Right cardiac atrium (tissue), 5 donors: ENCODE measurements around the gene GPHN. TPM values are rescaled to one million over a fixed set of nuclear protein-coding genes. Genes with fewer than 3 reads are reported as not detected.

Experiments
- ATAC-seq, 2 donors: fragments of 200-7000 bp; cut with Tn5 transposase; one replicate each; pipeline versions ENCODE4 v1.8.0 to v1.9.1; 2020; ENCODE audit warnings: moderate library complexity in 2 of 2, mild to moderate bottlenecking in 1 of 2
- DNase-seq, 3 donors: peaks; one replicate each; pipeline ENCODE4 v3.0.0-alpha.2; 2020
- H3K27ac ChIP-seq: one replicate; pipeline ENCODE4 v1.5.1; 2013; ENCODE audit warnings: mild to moderate bottlenecking, low read length, control low read depth, moderate library complexity
- H3K27me3 ChIP-seq: one replicate; pipeline ENCODE4 v1.6.1; 2013; ENCODE audit not compliant: control insufficient read depth, insufficient read depth
- H3K4me1 ChIP-seq: one replicate; pipeline ENCODE4 v1.6.1; 2013; ENCODE audit warnings: low read length; ENCODE audit not compliant: control insufficient read depth, insufficient read depth
- H3K4me3 ChIP-seq: one replicate; pipeline ENCODE4 v1.5.1; 2013; ENCODE audit warnings: low read length, control low read depth
- H3K9me3 ChIP-seq: one replicate; pipeline ENCODE4 v1.6.1; 2013; ENCODE audit warnings: low read length; ENCODE audit not compliant: control insufficient read depth
- WGBS: extraction: QIAGEN DNeasy Blood & Tissue Kit; methylation state at CpG from one replicate; pipeline ENCODE4 v1.1.7; 2013; 5-methylcytosine and 5-hydroxymethylcytosine counted together
- intact Hi-C, 4 donors: fragments of 100-400 bp; cut with DNase I; formaldehyde crosslinking; loops; one replicate each; pipeline versions ENCODE4 v1.11.0 to v1.14.0; 2022 to 2023
- polyA plus RNA-seq: library from polyadenylated mRNA; stranded (reverse); fragments of 200-250 nt; gene quantifications from one replicate; pipeline ENCODE4 v1.2.3, GENCODE V29; 2013
- total RNA-seq, 4 donors: library from RNA; stranded (reverse); fragmentation: NEBNext Ultra II Directional; extraction: Animal tissue kit (Norgen Biotek cat#: 25700); gene quantifications; one replicate each; pipeline ENCODE4 v1.2.1, GENCODE V29; 2021
- donor health status: healthy with polysubstance abuse.
- donor health status: DM: no; HTN: yes; CAD: no.
- donor health status: DM: no; HTN: no; CAD: no.
- donor health status: DM: no; HTN: yes; CAD: no; lungs with severe emphysema.
- donor health status: DM: yes; HTN: yes; CAD: no.

The GPHN gene
- total and polyA plus RNA-seq, 5 donors, result 16.0 to 25.4 (median 23.0) TPM

DNA sequence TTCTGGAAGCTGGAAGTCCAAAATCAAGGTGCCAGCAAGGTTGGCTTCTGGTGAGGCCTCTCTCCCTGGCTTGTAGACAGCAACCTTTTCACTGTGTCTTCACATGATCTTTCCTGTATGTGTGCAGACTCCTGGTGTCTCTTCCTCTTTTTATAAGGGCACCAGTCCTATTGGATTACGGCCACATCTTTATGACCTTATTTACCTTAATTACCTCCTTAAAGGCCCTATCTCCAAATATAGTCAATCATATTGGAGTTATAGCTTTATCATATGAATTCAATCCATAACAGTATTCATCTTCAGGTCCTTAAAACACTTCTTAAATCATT, 660.1 kb downstream of the GPHN start:
- DNase-seq, result no peak
- H3K9me3 ChIP-seq, result no peaks in the 10 kb centered on the region
- ATAC-seq, result no peak
- H3K27ac ChIP-seq, result no peak overlapping the region
- H3K27me3 ChIP-seq, result no peaks in the 10 kb centered on the region
- intact Hi-C loops, result loop anchor here in 3 of 4 donors (2.0 to 5.0 kb wide), 3 partner anchors 114 to 119 kb away; no protein-coding TSS in a partner anchor
- no peaks in the 10 kb centered on the region for H3K4me1 ChIP-seq
- 98% methylated on average over 1 of the region's 1 CpG for WGBS
- no peak overlapping the region for H3K4me3 ChIP-seq

DNA sequence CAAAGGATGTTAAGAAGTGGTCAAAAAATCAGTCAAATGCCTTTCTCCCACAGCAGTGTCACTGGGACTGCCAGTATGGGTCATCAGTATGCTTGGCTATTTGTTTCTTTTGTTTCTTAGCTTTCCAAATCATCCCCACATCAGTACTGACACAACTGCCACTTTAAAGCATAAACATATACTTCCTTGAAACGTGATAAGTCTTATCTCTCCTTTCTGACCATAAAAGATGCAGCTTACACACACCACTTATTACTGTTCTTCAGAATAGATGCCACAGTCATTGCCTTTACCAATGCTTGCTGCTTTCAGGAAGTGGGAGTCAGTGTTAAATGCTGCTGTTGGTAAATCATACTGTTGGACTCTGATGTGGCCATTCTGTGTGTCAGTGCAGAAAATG, 662.7 kb downstream of the GPHN start:
- H3K27me3 ChIP-seq, result no peaks in the 10 kb centered on the region
- no peak for ATAC-seq
- H3K4me1 ChIP-seq, result no peaks in the 10 kb centered on the region
- intact Hi-C loops, result no loop called here
- H3K9me3 ChIP-seq, result no peaks in the 10 kb centered on the region
- H3K4me3 ChIP-seq, result no peak overlapping the region
- no peak overlapping the region for H3K27ac ChIP-seq
- no peak for DNase-seq
- 36% methylated on average over 1 of the region's 1 CpG for WGBS

DNA sequence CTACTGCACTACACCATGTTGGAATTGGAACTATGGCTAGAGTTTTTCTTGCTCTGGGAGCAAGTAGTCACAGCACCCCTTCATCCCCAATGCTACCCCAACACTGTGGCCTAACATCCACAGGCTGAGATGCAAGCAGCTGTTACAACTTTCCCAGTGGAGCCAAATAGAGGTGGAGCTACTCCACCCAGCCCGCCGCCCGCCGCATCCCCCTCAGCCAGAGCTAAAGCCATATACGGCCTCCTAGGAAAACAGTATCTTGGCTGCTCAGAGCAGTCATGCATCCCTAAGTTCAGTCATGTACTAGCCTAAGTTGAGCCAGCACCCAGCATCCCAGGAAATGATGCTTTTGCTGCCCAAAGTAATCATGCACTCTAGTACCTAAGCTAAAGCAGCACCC, 664.1 kb downstream of the GPHN start:
- Histone ChIP-seq H3K9me3 (no peaks in the 10 kb centered on the region), H3K27ac (no peak overlapping the region), H3K4me3 (no peak overlapping the region), H3K4me1 (no peaks in the 10 kb centered on the region), H3K27me3 (no peaks in the 10 kb centered on the region)
- intact Hi-C loops, result no loop called here
- DNase-seq, result no peak
- 95% methylated on average over 5 of the region's 5 CpGs for WGBS
- ATAC-seq, result no peak

DNA sequence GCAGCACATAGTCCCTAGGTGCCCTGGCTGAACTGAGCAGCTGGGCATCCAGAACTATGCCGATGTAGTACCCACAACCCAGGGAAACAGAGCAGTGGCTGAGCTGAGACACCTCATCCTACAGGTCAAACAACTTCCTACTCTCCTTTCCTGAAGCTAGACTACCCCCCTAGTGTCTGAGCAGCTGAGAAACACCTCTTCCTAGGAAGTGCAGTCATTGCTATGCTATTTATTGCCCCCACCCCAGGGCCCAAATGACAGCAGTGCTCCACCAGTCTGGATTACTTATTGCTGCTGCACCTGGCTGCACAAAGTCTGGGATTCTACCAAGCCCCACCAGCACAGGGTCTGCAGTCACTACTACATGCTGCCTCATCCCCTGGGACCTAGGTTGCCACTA, 664.6 kb downstream of the GPHN start:
- no peak for ATAC-seq
- intact Hi-C loops, result no loop called here
- no peaks in the 10 kb centered on the region for H3K27me3 ChIP-seq
- no peaks in the 10 kb centered on the region for H3K9me3 ChIP-seq
- WGBS, result 100% methylated on average over 1 of the region's 1 CpG
- H3K4me1 ChIP-seq, result no peaks in the 10 kb centered on the region
- DNase-seq, result no peak
- H3K4me3 ChIP-seq, result no peak overlapping the region
- H3K27ac ChIP-seq, result no peak overlapping the region

DNA sequence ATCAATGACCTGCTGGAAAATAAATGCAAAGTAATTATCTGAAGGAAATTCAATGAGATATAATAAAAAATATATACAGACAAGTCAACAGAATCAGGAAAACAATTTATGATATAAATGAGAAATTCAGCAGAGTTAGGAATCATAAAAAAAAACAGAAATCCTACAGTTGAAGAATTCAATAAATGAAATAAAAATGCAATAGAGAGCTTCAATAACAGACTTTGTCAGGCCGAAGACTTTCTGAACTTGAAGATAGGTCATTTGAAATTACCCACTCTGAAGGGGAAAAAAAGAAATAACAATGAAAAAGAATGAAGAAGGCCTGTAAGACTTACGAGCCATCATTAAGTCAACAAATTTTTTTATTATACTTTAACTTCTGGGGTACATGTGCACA, 665.8 kb downstream of the GPHN start:
- Histone ChIP-seq H3K27ac (no peak overlapping the region), H3K27me3 (no peaks in the 10 kb centered on the region), H3K4me1 (no peaks in the 10 kb centered on the region), H3K9me3 (no peaks in the 10 kb centered on the region), H3K4me3 (no peak overlapping the region)
- DNase-seq, result no peak
- WGBS, result 97% methylated on average over 2 of the region's 2 CpGs
- ATAC-seq, result no peak
- intact Hi-C loops, result no loop called here

DNA sequence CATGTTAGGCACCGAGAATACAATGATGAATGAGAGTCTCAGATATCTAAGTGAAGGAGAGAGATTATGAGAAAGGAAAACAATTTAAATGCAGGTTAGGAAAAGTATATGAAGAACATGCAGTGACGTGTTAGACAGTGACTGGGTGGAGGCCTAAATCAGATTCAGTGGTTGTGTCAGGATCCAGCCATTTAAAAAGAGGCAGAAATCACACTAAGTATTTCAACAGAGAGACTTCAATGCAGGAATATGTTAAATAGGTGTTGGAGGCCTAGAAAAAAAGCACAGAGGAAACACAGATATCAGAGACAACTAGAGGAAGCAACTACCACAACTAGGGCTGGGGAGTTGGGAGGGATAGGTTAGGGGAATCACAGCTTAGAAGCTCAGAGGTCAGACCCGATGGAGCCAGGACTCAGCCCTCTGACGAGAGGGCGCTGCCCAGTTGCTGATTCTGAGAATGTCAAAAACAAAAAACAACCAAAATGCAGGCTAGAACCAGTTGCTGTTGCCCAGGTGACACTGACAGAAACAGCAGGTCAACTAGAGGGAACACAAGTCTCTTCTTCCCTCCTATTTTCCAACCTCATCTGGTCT, 678.3 kb downstream of the GPHN start:
- Histone ChIP-seq H3K27ac (no peak overlapping the region), H3K27me3 (no peaks in the 10 kb centered on the region), H3K9me3 (no peaks in the 10 kb centered on the region), H3K4me1 (no peaks in the 10 kb centered on the region), H3K4me3 (no peak overlapping the region)
- intact Hi-C loops, result no loop called here
- WGBS, result 89% methylated on average over 5 of the region's 5 CpGs
- ATAC-seq (no peak), DNase-seq (no peak)

DNA sequence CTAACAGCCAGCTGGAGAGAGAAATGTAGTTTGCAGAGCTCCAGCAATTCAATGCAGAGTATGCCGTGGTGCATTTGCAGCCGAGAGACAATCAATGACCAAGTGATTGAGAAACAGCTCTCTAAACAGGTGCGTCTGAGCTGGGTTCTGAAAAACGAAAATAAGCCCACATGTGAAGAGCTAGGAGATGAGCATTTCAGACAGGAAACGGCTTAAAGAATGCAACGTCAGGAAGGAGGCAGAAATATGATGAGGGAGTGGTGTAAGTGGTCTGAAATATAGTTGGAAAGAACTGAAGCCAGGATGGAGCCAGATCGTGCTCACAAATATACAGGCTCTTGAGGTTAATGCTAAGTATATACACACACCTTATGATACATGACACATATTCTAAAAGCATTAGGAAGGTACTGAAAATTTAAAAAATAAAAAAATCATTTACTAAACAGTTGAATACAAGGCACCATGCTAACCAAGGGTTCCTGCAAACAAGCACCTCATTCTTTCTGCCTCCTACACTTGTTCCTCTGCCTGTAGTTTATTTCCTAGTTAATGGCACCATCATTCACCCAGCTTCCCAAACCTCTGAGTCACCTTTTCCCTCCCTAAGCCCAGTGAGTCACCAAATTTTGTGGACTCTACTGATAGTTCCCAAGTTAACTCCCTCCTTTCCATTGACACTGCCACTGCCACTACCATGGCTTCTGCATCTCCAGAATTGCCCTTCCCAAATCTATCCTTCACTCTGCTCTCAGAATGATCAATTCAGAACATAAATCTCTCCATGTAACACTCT, 679.0 kb downstream of the GPHN start:
- H3K27me3 ChIP-seq, result no peaks in the 10 kb centered on the region
- no peaks in the 10 kb centered on the region for H3K4me1 ChIP-seq
- ATAC-seq, result peak in 1 of 2 donors; percentile 57

DNA sequence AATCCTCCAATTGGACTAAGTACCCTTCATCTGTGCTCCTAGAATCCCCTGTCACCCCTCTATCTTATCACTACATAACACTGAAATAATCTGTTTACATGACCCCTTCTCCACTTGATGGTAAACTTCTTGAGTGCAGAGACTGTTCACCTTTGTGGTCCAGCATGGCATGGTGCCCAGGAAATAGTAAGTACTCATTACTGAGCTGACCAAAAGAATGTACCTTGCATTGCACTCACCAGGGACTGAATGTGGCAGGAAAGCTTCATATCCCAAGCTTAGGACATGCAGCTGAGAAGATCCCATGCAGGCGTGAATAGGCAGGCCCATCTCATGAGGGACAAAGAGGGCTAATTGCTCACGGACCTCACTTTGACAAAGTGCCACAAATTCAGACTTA, 679.9 kb downstream of the GPHN start:
- WGBS, result 78% methylated on average over 2 of the region's 2 CpGs
- no peaks in the 10 kb centered on the region for H3K4me1 ChIP-seq
- no peak overlapping the region for H3K4me3 ChIP-seq
- H3K27me3 ChIP-seq, result no peaks in the 10 kb centered on the region
- intact Hi-C loops, result no loop called here
- H3K27ac ChIP-seq, result no peak overlapping the region
- ATAC-seq (no peak), DNase-seq (no peak)
- no peaks in the 10 kb centered on the region for H3K9me3 ChIP-seq

More for the DNA sequence above, 679.0 kb downstream of the GPHN start:
- 63% methylated on average over 7 of the region's 7 CpGs for WGBS
- Histone ChIP-seq H3K27ac (no peak overlapping the region), H3K4me3 (no peak overlapping the region), H3K9me3 (no peaks in the 10 kb centered on the region)
- no peak for DNase-seq
- intact Hi-C loops, result no loop called here

DNA sequence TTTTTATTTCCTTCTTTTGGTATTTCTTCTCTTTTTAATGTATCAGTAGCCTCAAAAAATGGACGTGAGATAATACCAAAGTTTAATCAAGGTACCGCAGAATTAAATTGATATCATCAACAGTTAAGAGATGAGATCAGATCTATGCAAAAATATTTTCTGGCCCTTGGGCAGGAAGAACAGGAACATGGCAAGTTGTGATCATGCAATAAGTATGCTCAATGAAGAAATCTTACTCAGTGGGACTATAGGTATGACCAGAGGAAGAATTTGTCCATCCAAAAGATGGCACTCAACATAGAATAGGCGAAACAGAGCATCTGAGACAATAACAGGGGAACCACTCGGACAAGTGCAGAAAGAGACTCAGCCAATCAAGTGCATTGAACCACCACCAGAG, 680.4 kb downstream of the GPHN start:
- 89% methylated on average over 4 of the region's 4 CpGs for WGBS
- no peaks in the 10 kb centered on the region for H3K9me3 ChIP-seq
- no peaks in the 10 kb centered on the region for H3K4me1 ChIP-seq
- no peak overlapping the region for H3K4me3 ChIP-seq
- DNase-seq, result no peak
- H3K27ac ChIP-seq, result no peak overlapping the region
- intact Hi-C loops, result no loop called here
- ATAC-seq, result no peak
- H3K27me3 ChIP-seq, result no peaks in the 10 kb centered on the region

DNA sequence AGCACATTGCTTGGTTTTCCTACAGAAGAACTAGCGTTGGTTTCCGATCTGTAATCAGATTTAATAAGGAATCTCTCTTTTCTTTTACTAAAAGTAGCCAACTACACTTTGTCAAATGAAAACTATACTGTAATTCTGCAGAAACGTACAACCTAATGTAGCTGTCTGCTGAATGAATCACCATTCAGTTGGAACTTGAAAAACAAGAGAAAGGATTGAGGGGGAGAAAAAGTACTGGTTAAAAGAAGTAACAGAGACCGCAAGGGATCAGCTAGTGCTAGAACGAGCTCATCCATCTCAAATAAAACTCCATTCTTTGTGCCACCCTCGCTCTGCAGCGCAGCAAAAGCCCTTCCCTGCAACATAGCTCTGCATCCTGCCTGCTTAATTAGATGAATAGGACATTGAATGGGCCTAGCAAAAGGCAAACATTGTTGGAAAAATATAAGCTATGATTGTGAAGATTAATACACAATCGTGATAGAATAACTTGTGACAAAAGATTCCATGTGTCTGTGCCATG, 683.9 kb downstream of the GPHN start:
- no peak for DNase-seq

DNA sequence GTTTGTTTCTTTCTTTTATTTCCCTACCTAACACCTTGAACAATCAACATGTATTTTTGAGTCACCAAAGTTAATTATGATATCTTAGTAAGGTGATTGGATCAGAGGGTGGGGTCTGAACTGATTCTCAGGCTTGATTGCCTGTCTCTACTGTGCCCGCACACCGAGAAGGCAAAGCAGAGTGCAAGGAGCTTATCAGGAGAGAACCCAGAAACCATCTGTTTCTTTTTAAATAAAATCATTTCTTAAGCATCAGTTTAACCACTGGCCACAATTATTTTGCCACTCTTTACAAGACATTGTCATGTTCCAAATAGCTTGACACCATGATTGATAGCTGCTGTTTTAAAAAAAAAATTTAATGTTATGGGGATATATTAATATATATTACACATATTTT, 684.4 kb downstream of the GPHN start:
- Histone ChIP-seq H3K4me3 (no peak overlapping the region), H3K27ac (no peak overlapping the region), H3K27me3 (no peaks in the 10 kb centered on the region), H3K9me3 (no peaks in the 10 kb centered on the region), H3K4me1 (peaks cover 2% of the 10 kb centered on the region)
- WGBS, result 90% methylated on average over 2 of the region's 2 CpGs
- ATAC-seq (no peak), DNase-seq (no peak)
- intact Hi-C loops, result no loop called here

More for the DNA sequence above, 683.9 kb downstream of the GPHN start:
- H3K4me3 ChIP-seq, result no peak overlapping the region
- 72% methylated on average over 8 of the region's 8 CpGs for WGBS
- H3K4me1 ChIP-seq, result peaks cover 2% of the 10 kb centered on the region
- intact Hi-C loops, result no loop called here
- H3K27ac ChIP-seq, result no peak overlapping the region
- H3K27me3 ChIP-seq, result no peaks in the 10 kb centered on the region
- no peak for ATAC-seq
- no peaks in the 10 kb centered on the region for H3K9me3 ChIP-seq
